OCI-LY3 (cell line): ENCODE data around the gene PHAF1.
A peak's percentile ranks its signal among the peaks of the same experiment; 100 is the strongest.

Experiments
- H2AFZ ChIP-seq: fragments of 200-600, 300-600 bp; shearing (Covaris generic); 2 replicates; pipeline ENCODE4 v1.6.0; 2014; ENCODE audit warnings: antibody characterized with exemption, low read depth, low read length
- H3K27ac ChIP-seq: fragments of 200-600, 300-600 bp; sonication (generic); 2 replicates; pipeline ENCODE4 v1.5.1; 2014; ENCODE audit warnings: mild to moderate bottlenecking, low read length, moderate library complexity, mixed read lengths
- H3K27me3 ChIP-seq: fragments of 200-600, 300-600 bp; sonication (generic); 2 replicates; pipeline ENCODE4 v1.6.1; 2014; ENCODE audit warnings: low read depth, low read length, mixed read lengths
- H3K36me3 ChIP-seq: fragments of 200-600, 300-600 bp; sonication (generic); replicated peaks from 2 replicates; pipeline ENCODE3; 2014; ENCODE audit warnings: low read depth, low read length, mixed read lengths
- H3K4me1 ChIP-seq: fragments of 300-600, 200-600 bp; sonication (generic); 2 replicates; pipeline ENCODE4 v1.6.1; 2014; ENCODE audit warnings: low read length, mixed read lengths
- H3K4me2 ChIP-seq: fragments of 200-600, 300-600 bp; sonication (generic); 2 replicates; pipeline ENCODE4 v1.6.1; 2014; ENCODE audit warnings: low read length, mixed read lengths
- H3K4me3 ChIP-seq: fragments of 300-600, 200-600 bp; sonication (generic); 2 replicates; pipeline ENCODE4 v1.5.1; 2014; ENCODE audit warnings: antibody characterized with exemption, mild to moderate bottlenecking, low read length, moderate library complexity
- H3K79me2 ChIP-seq: fragments of 300-600, 200-600 bp; shearing (Covaris generic); 2 replicates; pipeline ENCODE4 v1.6.1; 2014; ENCODE audit warnings: mild to moderate bottlenecking, low read length, mixed read lengths
- H3K9ac ChIP-seq: fragments of 300-600, 200-600 bp; shearing (Covaris generic); 2 replicates; pipeline ENCODE4 v1.6.0; 2014; ENCODE audit warnings: mild to moderate bottlenecking, low read length, moderate library complexity
- H3K9me3 ChIP-seq: fragments of 200-600, 300-600 bp; shearing (Covaris generic); 2 replicates; pipeline ENCODE4 v1.6.1; 2014; ENCODE audit warnings: low read length, mixed read lengths; ENCODE audit not compliant: insufficient read depth
- H4K20me1 ChIP-seq: fragments of 200-600, 300-600 bp; sonication (generic); 2 replicates; pipeline ENCODE4 v1.6.1; 2016; ENCODE audit warnings: low read length, mixed read lengths; ENCODE audit not compliant: insufficient read depth
- CTCF ChIP-seq: fragments of 200-600, 300-600 bp; sonication (generic); IDR thresholded peaks from 2 replicates; pipeline ENCODE4 v1.5.1; 2014; ENCODE audit warnings: antibody characterized with exemption, low read length, low read depth
- EZH2phosphoT487 ChIP-seq: fragments of 200-600 bp; shearing (Covaris generic); IDR thresholded peaks from 2 replicates; pipeline ENCODE4 v1.6.1; 2018; ENCODE audit warnings: antibody characterized with exemption, mixed run types, low read depth

The PHAF1 gene

GRCh38 chr16:67167588-67167987, 57.8 kb downstream of the PHAF1 start:
- Histone ChIP-seq H3K36me3 (peaks cover 10% of the 10 kb centered on the region), H3K9ac (peak overlapping the region; percentile 50), H3K4me2 (peak overlapping the region; percentile 61), H4K20me1 (no peaks in the 10 kb centered on the region), H3K79me2 (peaks cover 10% of the 10 kb centered on the region; the same call in 1 of the 2 replicates), H2AFZ (no peak overlapping the region), H3K4me1 (peaks cover 58% of the 10 kb centered on the region), H3K27me3 (no peaks in the 10 kb centered on the region), H3K9me3 (no peaks in the 10 kb centered on the region), H3K4me3 (peak overlapping the region; percentile 50), H3K27ac (peak overlapping the region; percentile 45)
- TF ChIP-seq EZH2phosphoT487 (no peak), CTCF (no peak)

GRCh38 chr16:67169011-67169451, 59.3 kb downstream of the PHAF1 start:
- Histone ChIP-seq H3K36me3 (peaks cover 10% of the 10 kb centered on the region), H3K27me3 (no peaks in the 10 kb centered on the region), H4K20me1 (no peaks in the 10 kb centered on the region), H3K4me3 (peak overlapping the region; percentile 71; the same call in 1 of the 2 replicates), H3K4me1 (peaks cover 63% of the 10 kb centered on the region), H3K27ac (peak overlapping the region; percentile 88; the same call in 1 of the 2 replicates), H3K79me2 (peaks cover 10% of the 10 kb centered on the region; the same call in 1 of the 2 replicates), H3K9me3 (no peaks in the 10 kb centered on the region), H3K9ac (no peak overlapping the region; the same call in 1 of the 2 replicates), H3K4me2 (peak overlapping the region; percentile 90), H2AFZ (no peak overlapping the region)
- TF ChIP-seq EZH2phosphoT487 (no peak), CTCF (no peak)

GRCh38 chr16:67169642-67170167, 60.0 kb downstream of the PHAF1 start:
- H3K27ac ChIP-seq: peak overlapping the region; percentile 88
- H2AFZ ChIP-seq: 0 out of 2 replicates have a peak overlapping the region, but pooled peaks have one; percentile 7
- no peaks in the 10 kb centered on the region for H3K27me3 ChIP-seq

More at GRCh38 chr16:67169642-67170167, 60.0 kb downstream of the PHAF1 start:
- H3K36me3 ChIP-seq: peaks cover 10% of the 10 kb centered on the region
- H3K9ac ChIP-seq: peak overlapping the region; percentile 78
- H3K79me2 ChIP-seq: peaks cover 10% of the 10 kb centered on the region; the same call in 1 of the 2 replicates
- H3K9me3 ChIP-seq: no peaks in the 10 kb centered on the region
- no peaks in the 10 kb centered on the region for H4K20me1 ChIP-seq
- H3K4me2 ChIP-seq: peak overlapping the region; percentile 90
- peak; percentile 82 for TF ChIP-seq CTCF
- no peak for TF ChIP-seq EZH2phosphoT487
- H3K4me3 ChIP-seq: peak overlapping the region; percentile 71
- H3K4me1 ChIP-seq: peaks cover 67% of the 10 kb centered on the region
